ENCODE measurements around the gene EID2B. TPM values are rescaled to one million over a fixed set of nuclear protein-coding genes. Genes with fewer than 3 reads are reported as not detected.

The EID2B gene
- total RNA-seq, 1 experiment from 2014 or later: 2.2 TPM

DNA sequence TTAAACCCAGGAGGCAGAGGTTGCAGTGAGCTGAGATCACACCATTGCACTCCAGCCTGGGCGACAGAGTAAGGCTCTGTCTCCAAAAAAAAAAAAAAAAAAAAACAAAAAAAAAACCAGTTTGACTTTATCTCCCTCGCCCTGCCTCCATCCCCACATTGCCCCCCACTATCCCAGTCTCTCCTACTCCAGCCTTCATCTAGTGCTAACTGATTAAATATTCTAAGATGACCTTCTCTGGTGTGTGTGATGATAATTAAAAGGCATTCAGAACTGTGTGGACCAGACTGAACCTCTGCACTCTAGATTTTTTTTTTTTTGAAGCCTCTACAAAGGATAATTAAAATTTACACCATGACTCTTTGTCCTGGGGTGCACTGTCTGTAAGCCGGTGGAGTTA is 39.9 kb downstream of the EID2B start:
- H4K91ac ChIP-seq (ENCODE audit: insufficient read length, low read depth, low read length): no peak overlapping the region
- no peak for DNase-seq
- peaks cover 14% of the 10 kb centered on the region for H3K27me3 Mint-ChIP-seq (ENCODE audit: low read depth)
- peaks cover 21 to 37% (median 24%) of the 10 kb centered on the region in 3 experiments for H3K36me3 Mint-ChIP-seq (ENCODE audit: insufficient read depth in 1 of 3, low read depth in 3 of 3)
- no peak overlapping the region for H2BK20ac ChIP-seq (ENCODE audit: low read depth, low read length, poor library complexity, severe bottlenecking)
- no peak overlapping the region for H3K4me3 Mint-ChIP-seq
- H3K23ac ChIP-seq (ENCODE audit: insufficient read length, low read depth, low read length): no peak overlapping the region
- TF ChIP-seq, protein P1, sequence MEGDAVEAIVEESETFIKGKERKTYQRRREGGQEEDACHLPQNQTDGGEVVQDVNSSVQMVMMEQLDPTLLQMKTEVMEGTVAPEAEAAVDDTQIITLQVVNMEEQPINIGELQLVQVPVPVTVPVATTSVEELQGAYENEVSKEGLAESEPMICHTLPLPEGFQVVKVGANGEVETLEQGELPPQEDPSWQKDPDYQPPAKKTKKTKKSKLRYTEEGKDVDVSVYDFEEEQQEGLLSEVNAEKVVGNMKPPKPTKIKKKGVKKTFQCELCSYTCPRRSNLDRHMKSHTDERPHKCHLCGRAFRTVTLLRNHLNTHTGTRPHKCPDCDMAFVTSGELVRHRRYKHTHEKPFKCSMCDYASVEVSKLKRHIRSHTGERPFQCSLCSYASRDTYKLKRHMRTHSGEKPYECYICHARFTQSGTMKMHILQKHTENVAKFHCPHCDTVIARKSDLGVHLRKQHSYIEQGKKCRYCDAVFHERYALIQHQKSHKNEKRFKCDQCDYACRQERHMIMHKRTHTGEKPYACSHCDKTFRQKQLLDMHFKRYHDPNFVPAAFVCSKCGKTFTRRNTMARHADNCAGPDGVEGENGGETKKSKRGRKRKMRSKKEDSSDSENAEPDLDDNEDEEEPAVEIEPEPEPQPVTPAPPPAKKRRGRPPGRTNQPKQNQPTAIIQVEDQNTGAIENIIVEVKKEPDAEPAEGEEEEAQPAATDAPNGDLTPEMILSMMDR (conservative IDR thresholded peaks at IDR 0.05): no peak
- no peak overlapping the region for H3K27ac ChIP-seq (ENCODE audit: insufficient read length, low read depth, low read length)
- no peak overlapping the region for H3K9ac ChIP-seq (ENCODE audit: extremely low read depth, insufficient read length, low read length)
- peak overlapping the region in 2 of 3 experiments; percentile 28 to 80; a peak in 3 of 7 replicates for H3K27ac Mint-ChIP-seq
- H3K27me3 ChIP-seq (ENCODE audit: insufficient read depth, low read length): no peaks in the 10 kb centered on the region
- H2AK5ac ChIP-seq (ENCODE audit: insufficient read length, low read length): no peak overlapping the region
- no peaks in the 10 kb centered on the region for H3K9me3 Mint-ChIP-seq
- peaks cover 3 to 10% of the 10 kb centered on the region in 2 experiments; a peak in 3 of 4 replicates for H3K4me1 Mint-ChIP-seq
- no peak overlapping the region for H2BK12ac ChIP-seq (ENCODE audit: insufficient read length, low read depth, low read length)
- no peaks in the 10 kb centered on the region for H3K9me3 ChIP-seq (ENCODE audit: control insufficient read depth, low read depth, low read length)
- H3K56ac ChIP-seq (ENCODE audit: insufficient read length, low read depth, low read length): no peak overlapping the region
- H4K8ac ChIP-seq (replicated peaks; ENCODE audit: insufficient read length, low read depth, low read length): no peak overlapping the region
- H3K4me1 ChIP-seq (ENCODE audit: insufficient read depth, low read length): no peaks in the 10 kb centered on the region
- no peak overlapping the region for H4K5ac ChIP-seq (ENCODE audit: insufficient read length, low read depth, low read length)
- no peak overlapping the region for H2AFZ ChIP-seq (ENCODE audit: low read length)
- H3T11ph ChIP-seq (ENCODE audit: low read length): no peak overlapping the region
- no CpG with 5 or more reads among the region's 3 CpGs for WGBS (ENCODE audit: extremely low coverage, insufficient read length, low lambda C conversion rate)
- H3K14ac ChIP-seq (ENCODE audit: insufficient read depth, low read length): no peak overlapping the region
- no peak overlapping the region for H2BK15ac ChIP-seq (ENCODE audit: low read depth, low read length)
- H3K4ac ChIP-seq (ENCODE audit: low read depth, low read length): no peak overlapping the region
- no peak overlapping the region for H3K18ac ChIP-seq (ENCODE audit: insufficient read length, low read depth, low read length)
- no peaks in the 10 kb centered on the region for H4K20me1 ChIP-seq (ENCODE audit: control insufficient read depth, insufficient read depth, insufficient read length)
- H2BK120ac ChIP-seq (ENCODE audit: low read depth, low read length, poor library complexity, severe bottlenecking): no peak overlapping the region
- H3K79me1 ChIP-seq (ENCODE audit: insufficient read depth, low read depth, low read length, poor library complexity, severe bottlenecking): no peaks in the 10 kb centered on the region
- no peaks in the 10 kb centered on the region for H3K23me2 ChIP-seq (ENCODE audit: insufficient read length, low read depth, low read length, poor library complexity, severe bottlenecking)
- H2BK5ac ChIP-seq (ENCODE audit: insufficient read length, low read length): no peak overlapping the region
- no peak overlapping the region for H3K4me2 ChIP-seq (ENCODE audit: insufficient read depth, insufficient read length, low read length)
- no peaks in the 10 kb centered on the region for H3K79me2 ChIP-seq (ENCODE audit: insufficient read depth, low read length)
